ENCODE measurements around the gene DGLUCY. TPM values are rescaled to one million over a fixed set of nuclear protein-coding genes. Genes with fewer than 3 reads are reported as not detected.
"Not testable (repeated sequence)": the region's sequence is repeated elsewhere in the genome, so short reads cannot be mapped to it uniquely, and the experiment has no call there.

Gene DGLUCY
- total RNA-seq, 2 donors from 2014 or later = 50.1 to 85.6 TPM

DNA sequence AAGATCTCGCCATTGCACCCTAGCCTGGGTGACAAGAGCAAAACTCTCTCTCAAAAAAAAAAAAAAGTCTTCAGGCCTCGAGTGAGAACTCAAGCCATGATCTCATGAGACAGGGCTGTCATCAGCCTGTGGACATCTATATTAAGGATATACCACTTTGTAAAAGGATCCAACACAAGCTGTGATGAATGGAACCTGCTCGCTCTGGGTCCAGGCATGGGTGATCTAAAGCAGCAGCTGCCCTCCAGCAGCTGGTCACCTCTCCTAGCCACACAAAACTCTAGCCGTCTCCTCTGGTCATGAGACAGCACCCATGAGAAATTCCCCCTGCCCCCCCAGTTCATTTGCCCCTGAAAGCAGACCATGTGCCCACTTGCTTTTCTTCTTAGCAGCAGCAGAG lies 19.1 kb upstream of the DGLUCY start:
- Mint-ChIP-seq H3K9me3 (no peaks in the 10 kb centered on the region), H3K36me3 (no peaks in the 10 kb centered on the region), H3K27ac (no peak overlapping the region)
- ATAC-seq (no peak), DNase-seq (ENCODE audit: low spot score in 2 of 2) (no peak)

DNA sequence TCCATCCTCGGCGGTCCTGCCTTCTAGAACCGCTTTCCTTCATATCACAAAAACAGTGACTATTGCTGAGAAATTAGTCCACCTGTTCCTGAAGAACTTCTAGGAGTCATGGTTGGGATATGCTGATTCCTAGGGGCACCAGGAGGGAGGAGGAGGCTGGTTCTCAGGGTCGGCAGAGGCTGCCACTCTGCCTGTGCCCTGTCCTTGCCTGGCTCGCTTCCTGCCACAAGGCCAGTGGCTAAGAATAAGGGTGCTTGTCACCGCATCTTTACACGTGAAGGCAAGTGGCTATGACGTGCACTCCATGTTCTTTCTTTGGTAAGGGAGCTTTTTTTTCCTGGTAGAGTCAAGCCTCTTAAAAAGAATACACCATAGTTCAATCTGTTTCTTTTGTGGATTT lies 18.7 kb upstream of the DGLUCY start:
- ATAC-seq = no peak
- no peak for DNase-seq (ENCODE audit: low spot score in 2 of 2)
- H3K27ac Mint-ChIP-seq = no peak overlapping the region
- H3K36me3 Mint-ChIP-seq = no peaks in the 10 kb centered on the region
- no peaks in the 10 kb centered on the region for H3K9me3 Mint-ChIP-seq

DNA sequence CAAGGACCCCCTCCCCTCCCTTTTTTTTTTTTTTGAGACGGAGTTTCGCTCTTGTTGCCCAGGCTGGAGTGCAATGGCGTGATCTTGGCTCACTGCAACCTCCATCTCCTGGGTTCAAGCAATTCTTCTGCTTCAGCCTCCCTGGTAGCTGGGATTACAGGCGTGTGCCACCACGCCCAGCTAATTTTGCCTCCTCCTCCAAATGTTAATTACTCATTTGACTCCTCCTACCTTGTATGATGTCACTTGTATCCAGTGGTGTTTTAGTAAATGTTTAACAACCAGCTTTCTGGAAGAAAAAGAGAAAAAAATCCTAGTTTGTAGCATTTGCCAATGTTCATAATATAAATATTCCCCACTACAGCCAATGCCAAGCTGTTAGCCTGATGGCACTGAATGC lies 16.2 kb upstream of the DGLUCY start:
- peak overlapping the region in 1 of 2 donors; percentile 20 for H3K27ac Mint-ChIP-seq
- DNase-seq (ENCODE audit: low spot score in 2 of 2); ATAC-seq; H3K36me3 Mint-ChIP-seq; H3K9me3 Mint-ChIP-seq: not testable (repeated sequence)

DNA sequence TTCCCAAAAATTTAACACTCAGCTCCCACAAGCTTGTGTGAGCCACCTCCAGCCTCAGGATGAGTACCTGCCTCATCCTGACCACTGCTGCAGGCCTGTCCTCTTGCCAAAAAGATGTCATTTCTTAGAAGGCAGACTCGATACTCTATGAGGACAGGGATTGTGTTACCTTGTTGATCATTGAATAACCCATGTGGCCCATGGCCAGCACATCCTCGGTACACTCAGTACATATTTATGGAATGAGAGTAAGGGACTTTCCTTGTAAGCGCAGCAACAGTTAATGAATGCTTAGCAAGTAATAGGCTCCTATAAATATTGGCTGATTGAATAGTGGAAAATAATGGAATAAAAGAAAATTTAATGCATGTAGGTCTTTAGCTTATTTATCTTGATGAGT lies 15.3 kb upstream of the DGLUCY start:
- H3K9me3 Mint-ChIP-seq = no peaks in the 10 kb centered on the region
- ATAC-seq (no peak), DNase-seq (ENCODE audit: low spot score in 2 of 2) (no peak)
- H3K36me3 Mint-ChIP-seq = no peaks in the 10 kb centered on the region
- H3K27ac Mint-ChIP-seq = peak overlapping the region in 1 of 2 donors; percentile 16

DNA sequence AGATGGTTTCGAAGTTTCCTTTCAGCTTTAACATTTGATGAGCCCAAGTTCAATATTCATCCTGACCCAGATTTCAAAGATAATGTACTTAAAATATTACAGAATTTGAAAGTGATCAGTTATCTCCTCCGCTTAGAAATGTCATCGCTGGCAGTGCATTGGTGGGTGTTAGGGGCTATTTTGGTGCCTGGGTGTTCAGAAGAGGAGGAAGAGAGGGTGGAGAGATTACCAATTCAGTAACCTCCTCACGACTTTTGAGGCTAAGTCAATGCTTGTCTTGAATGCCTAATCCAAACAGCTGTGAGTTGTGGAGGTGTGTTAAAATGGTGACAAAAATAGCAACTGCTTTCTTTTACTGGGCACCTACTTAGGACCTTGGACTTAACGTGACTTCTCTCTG lies 13.8 kb upstream of the DGLUCY start:
- H3K36me3 Mint-ChIP-seq = no peaks in the 10 kb centered on the region
- H3K27ac Mint-ChIP-seq = no peak overlapping the region
- no peaks in the 10 kb centered on the region for H3K9me3 Mint-ChIP-seq
- ATAC-seq (peak in 1 of 2 donors; percentile 34), DNase-seq (ENCODE audit: low spot score in 2 of 2) (no peak)

DNA sequence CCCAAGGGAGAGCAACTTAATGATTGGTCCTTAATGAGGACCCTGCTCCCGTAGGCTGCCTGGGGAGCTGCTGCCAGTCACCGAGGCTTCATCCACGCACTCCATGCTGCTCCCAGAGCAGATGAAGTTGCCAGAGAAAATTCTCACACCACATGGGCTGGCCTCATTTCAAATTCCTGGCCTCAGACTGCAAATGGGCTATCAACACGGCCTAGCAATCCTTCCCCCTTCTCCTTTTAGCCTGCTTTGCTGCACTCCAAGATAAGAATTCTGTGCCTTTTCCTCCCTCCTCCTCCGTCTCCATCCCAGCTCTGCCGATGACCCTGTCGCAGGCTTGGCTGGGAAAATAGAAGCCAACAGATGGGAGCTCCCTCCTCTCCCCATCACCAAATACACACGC lies 10.8 kb upstream of the DGLUCY start:
- H3K27ac Mint-ChIP-seq = no peak overlapping the region
- no peak for DNase-seq (ENCODE audit: low spot score in 2 of 2)
- peaks cover 0 to 7% of the 10 kb centered on the region in 2 donors for H3K9me3 Mint-ChIP-seq
- ATAC-seq = no peak
- H3K36me3 Mint-ChIP-seq = peaks cover 0 to 9% of the 10 kb centered on the region in 2 donors

DNA sequence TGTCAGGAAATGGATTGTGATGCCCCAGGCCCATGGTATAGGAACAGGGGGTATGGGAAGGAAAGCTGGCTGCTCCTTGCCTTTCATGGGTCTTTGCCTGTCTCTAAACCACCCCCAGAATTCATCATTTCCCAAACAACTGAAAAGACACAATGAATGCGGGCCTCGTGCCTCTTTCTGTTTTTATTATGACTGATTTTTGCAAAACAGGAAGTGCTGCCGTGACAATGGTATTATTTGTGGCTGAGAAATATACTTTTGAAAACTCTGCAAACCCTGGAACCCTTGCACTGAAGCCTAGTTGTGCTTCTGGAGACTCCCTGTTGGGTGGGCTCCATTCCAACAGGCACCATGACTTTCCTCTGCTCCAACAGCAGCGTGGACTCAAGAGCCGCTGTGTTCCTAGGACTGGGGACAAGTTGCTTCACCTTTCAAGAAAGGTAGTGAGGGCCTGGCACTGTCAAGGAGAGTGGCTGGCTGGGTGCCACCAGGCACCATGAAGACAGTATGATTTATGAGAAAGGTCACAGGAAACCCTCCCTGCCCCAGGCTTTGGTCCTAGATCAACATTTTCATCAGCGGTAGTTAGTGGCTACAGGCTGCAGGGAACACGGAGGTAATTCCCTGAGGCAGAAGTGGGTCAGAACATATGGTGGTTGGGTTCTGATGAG lies 4.8 kb upstream of the DGLUCY start:
- DNase-seq (ENCODE audit: low spot score in 2 of 2) (peak in 1 of 2 donors; percentile 35), ATAC-seq (peak; percentile 40 to 67)
- H3K27ac Mint-ChIP-seq = peak overlapping the region; percentile 31 to 95

DNA sequence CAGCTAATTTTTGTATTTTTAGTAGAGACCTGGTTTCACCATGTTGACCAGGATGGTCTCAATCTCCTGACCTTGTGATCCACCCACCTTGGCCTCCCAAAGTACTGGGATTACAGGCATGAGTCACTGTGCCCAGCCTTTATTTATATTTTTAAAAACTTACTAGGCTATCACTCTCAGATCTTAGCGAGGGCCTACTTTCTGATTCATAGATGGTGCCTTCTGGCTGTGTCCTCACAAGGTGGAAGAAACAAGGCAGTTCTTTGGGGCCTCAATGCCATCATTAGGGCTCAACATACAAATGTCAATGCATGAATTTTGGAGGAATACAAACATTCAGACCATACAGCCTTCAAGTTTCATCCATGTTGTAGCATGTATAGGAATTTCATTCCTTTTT lies 2.4 kb upstream of the DGLUCY start:
- Mint-ChIP-seq H3K9me3 (peaks cover 0 to 7% of the 10 kb centered on the region in 2 donors), H3K36me3 (peaks cover 13 to 45% of the 10 kb centered on the region in 2 donors), H3K27ac (no peak overlapping the region)
- ATAC-seq = no peak
- DNase-seq (ENCODE audit: low spot score in 2 of 2) = no peak

More for the DNA sequence above, 4.8 kb upstream of the DGLUCY start:
- peaks cover 0 to 26% of the 10 kb centered on the region in 2 donors for H3K36me3 Mint-ChIP-seq
- peaks cover 0 to 7% of the 10 kb centered on the region in 2 donors for H3K9me3 Mint-ChIP-seq

DNA sequence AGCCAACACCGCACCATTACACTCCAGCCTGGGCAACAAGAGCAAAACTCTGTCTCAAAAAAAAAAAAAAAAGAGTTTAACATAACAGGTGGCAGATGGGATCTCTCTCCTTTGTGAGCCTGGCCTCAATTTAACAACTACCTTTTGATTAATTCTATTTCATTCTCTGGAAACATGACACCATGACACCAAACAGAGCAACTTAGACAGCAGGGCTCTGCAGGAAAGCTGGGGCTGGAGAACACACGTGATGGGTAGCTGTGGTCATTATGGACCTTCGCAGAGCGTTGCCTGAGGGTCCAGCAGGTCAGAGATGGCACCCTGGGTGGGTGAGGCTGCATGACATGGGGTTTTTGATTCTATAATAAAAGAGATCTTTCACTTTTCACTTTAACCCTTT lies 1.7 kb upstream of the DGLUCY start:
- DNase-seq (ENCODE audit: low spot score in 2 of 2) = no peak
- peaks cover 0 to 7% of the 10 kb centered on the region in 2 donors for H3K9me3 Mint-ChIP-seq
- H3K27ac Mint-ChIP-seq = peak overlapping the region; percentile 50 to 61
- ATAC-seq = no peak
- peaks cover 17 to 51% of the 10 kb centered on the region in 2 donors for H3K36me3 Mint-ChIP-seq

DNA sequence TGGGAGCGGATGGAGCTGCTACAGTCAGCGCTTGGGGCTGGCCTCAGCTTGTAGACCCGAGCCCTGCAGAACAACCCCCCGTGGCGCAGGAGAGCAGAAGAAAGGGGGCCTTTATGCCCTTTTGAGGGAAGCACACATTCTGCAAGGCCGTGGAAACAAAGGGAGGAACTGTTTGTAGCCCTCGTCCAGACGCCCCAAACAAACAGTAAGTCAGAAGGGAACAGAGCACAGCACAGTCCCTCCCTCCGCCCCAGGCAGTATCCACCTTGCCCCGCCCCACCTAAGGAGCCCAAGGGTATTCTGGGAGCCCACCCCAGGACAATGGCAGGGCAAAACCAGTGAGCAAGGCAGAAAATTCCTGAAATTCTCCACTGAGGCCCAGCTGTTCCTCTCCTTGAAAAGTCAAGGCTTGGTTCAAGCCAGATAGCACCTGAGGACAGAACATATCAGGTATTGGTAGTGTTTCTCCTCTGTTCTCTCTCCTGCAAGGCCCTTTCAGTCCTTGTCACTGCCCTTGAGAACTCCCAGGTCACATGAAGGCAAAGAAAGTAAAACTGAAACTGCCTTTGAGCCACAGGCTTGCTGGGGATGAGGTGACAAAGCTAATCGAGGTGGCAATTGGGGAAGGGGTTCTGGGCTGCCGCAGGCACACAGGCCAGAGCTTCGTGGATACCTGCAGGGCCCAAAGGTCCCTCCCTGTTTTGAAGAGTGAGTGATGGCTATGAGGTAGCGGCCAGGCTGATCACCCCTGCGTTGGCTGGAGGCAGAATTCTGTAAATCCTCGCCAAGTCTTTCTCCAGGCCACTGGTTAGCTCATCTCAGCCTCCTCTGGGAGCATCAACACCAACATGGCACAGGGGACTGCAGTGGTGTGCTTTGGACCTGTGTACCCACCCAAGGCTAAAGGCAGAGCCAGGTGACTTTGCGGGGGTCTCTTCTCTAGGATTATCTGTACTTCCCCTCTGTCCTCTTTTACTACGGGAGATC lies 499 bp downstream of the DGLUCY start:
- peak; percentile 65 to 75 for DNase-seq (ENCODE audit: low spot score in 2 of 2)
- peak overlapping the region; percentile 93 to 98 for H3K27ac Mint-ChIP-seq
- H3K9me3 Mint-ChIP-seq = peaks cover 0 to 4% of the 10 kb centered on the region in 2 donors
- peaks cover 26 to 52% of the 10 kb centered on the region in 2 donors for H3K36me3 Mint-ChIP-seq
- ATAC-seq = peak; percentile 84 to 86

DNA sequence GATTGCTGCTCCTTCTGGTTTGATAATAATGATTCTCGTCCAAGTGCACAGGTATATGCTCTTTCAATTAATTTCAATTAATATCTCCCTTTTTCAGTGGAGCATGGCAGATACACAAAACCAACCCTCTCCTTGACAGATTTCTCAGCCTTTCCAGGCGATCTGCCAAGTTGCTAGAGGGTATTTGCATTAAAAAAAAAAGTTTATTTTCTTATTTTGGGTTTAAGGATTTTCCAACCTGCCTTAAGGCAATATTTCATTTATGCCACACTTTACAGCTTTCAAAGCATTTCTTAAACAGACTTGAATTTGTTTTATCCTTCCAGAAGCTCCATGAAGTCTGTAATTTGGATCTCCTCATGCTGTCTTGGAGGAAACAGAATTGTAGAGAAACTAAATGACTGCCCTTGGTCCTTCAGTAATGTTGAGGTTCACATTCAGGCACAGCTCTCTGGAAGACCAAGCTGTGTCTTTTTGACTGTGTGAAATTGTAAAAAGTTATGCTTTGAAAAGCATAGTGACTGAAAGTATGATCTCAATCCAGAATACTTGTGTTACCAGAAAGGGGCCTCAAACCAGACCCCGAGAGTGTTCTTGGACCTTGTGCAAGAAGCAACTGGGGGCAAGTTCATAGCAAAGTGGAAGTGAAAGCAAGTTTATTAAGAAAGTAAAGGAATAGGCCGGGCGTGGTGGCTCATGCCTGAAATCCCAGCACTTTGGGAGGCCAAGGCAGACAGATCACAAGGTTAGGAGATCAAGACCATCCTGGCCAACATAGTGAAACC lies 2.3 kb downstream of the DGLUCY start:
- Mint-ChIP-seq H3K36me3 (peaks cover 37 to 60% of the 10 kb centered on the region in 2 donors), H3K27ac (peak overlapping the region; percentile 93 to 98), H3K9me3 (peaks cover 0 to 6% of the 10 kb centered on the region in 2 donors)
- no peak for DNase-seq (ENCODE audit: low spot score in 2 of 2)
- ATAC-seq = no peak

DNA sequence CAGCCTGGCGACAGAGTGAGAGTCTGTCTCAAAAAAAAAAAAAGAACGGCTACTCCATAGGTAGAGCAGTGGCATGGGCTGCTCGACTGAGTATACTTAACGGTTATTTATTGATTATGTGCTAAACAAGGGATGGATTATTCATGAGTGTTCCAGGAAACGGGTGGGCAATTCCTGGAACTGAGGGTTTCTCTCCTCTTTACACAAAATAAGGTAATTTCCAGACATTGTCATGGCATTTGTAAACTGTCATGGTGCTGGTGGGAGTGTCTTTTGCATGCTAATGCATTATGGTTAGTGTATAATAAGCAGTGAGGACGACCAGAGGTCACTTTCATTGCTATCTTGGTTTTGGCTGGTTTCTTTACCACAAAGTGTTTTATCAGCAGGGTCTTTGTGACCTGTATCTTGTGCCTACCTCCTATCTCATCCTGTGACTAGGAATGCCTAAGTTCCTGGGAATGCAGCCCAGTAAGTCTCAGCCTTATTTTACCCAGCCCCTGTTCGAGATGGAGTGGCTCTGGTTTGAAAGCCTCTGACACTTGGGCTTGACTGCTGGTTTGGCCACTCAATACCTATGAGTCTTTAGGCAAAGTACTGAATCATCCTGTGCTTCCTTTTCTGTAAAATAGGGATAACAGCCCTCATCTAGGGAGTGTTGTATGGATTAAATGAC lies 3.2 kb downstream of the DGLUCY start:
- ATAC-seq (no peak), DNase-seq (ENCODE audit: low spot score in 2 of 2) (no peak)
- Mint-ChIP-seq H3K27ac (peak overlapping the region; percentile 93 to 98), H3K36me3 (peaks cover 37 to 60% of the 10 kb centered on the region in 2 donors), H3K9me3 (peaks cover 0 to 6% of the 10 kb centered on the region in 2 donors)

DNA sequence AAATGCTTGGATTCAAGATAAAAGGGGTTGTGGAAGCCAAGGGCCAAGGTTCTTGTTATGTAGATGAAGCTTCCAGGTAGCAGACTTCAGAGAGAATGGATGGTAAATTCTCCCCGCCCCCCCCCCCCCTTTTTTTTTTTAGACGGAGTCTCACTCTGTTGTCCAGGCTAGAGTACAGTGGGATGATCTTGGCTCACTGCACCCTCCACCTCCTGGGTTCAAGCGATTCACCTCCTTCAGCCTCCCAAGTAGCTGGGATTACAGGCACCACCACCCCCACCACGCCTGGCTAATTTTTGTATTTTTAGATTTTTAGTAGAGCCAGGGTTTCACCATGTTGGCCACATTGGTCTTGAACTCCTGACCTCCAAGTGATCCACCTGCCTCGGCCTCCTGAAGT lies 4.1 kb downstream of the DGLUCY start:
- peaks cover 0 to 6% of the 10 kb centered on the region in 2 donors for H3K9me3 Mint-ChIP-seq
- peaks cover 37 to 55% of the 10 kb centered on the region in 2 donors for H3K36me3 Mint-ChIP-seq
- no peak for DNase-seq (ENCODE audit: low spot score in 2 of 2)
- ATAC-seq = no peak
- no peak overlapping the region for H3K27ac Mint-ChIP-seq

DNA sequence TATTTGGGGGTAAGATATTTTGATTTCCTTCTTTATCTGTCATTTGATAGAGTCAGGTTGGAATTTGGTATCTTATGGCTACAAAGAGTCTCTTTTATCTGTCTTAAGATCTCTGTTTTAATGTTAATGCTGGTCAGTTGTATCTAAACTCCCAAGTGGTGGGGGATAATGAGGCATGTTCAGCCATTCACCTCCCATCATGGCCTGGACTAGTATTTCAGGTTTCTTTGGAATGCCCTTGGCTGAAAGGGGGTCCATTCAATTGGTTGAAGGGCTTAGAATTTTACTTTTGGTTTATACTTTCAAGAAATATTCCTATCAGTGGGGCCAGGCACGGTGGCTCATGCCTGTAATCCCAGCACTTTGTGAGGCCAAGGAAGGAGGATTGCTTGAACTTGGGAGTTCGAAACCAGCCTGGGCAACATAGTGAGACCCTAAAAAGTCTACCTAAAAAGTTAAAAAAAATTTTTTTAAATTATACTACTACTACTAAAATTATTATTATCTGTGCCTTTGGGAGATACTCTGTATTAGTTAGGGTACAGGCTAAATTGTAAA lies 4.7 kb downstream of the DGLUCY start:
- peaks cover 37 to 55% of the 10 kb centered on the region in 2 donors for H3K36me3 Mint-ChIP-seq
- no peak for DNase-seq (ENCODE audit: low spot score in 2 of 2)
- H3K27ac Mint-ChIP-seq = peak overlapping the region in 1 of 2 donors; percentile 7
- ATAC-seq = no peak
- H3K9me3 Mint-ChIP-seq = peaks cover 0 to 6% of the 10 kb centered on the region in 2 donors

DNA sequence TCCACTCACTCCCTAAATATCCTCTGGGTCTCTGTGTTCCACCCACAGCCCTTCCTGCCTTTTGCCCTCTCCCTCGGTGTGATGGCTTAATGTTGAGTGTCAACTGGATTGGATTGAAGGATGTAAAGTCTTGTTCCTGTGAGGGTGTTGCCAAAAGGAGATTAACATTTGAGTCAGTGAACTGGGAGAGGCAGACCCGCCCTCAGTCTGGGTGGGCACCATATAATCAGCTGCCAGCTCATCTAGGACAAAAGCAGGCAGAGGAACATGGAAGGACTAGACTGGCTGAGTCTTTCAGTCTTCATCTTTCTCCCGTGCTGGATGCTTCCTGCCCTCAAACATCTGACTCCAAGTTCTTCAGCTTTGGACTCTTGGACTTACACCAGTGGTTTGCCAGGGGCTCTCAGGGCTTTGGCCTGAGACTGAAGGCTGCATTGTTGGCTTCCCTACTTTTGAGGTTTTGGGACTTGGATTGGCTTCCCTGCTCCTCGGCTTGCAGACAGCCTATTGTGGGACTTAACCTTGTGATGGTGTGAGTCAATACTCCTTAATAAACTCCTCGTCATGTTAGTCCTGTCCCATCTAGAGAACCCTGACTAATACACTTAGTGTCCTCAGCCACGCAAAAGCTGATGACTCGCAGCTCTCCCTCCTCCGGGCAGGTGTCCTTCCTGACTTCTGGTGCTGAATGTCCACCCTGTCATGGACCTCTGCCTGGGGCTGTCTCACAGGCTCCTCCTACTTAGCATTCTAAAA lies 5.9 kb downstream of the DGLUCY start:
- peaks cover 0 to 6% of the 10 kb centered on the region in 2 donors for H3K9me3 Mint-ChIP-seq
- peak overlapping the region; percentile 7 to 51 for H3K27ac Mint-ChIP-seq
- DNase-seq (ENCODE audit: low spot score in 2 of 2) (no peak), ATAC-seq (no peak)
- H3K36me3 Mint-ChIP-seq = peaks cover 34 to 58% of the 10 kb centered on the region in 2 donors

All from activated naive CD4-positive, alpha-beta T cell treated with anti-CD3 and anti-CD28 coated beads, Interleukin-2, amount 50 U/mL, for 72 hours (primary cell).